ENCODE results near the gene ADAM22.

- TF ChIP-seq CTCF (IDR thresholded peaks at IDR 0.05) (no peak), POLR2A (IDR thresholded peaks at IDR 0.05) (no peak)
Observed at GRCh38 chr7:88191911-88192310, 257.9 kb downstream of the ADAM22 start.
